HAP-1 (cell line): ENCODE data around the gene FNTB.
"Not testable (repeated sequence)": the region's sequence is repeated elsewhere in the genome, so short reads cannot be mapped to it uniquely, and the experiment has no call there.

ENCODE experiments used
- DNase-seq, 2 experiments: peaks; one replicate each; pipeline ENCODE4 v3.0.0-alpha.2; 2016 to 2020; ENCODE audit warnings: low spot score in 2 of 2
- H3K27me3 ChIP-seq: fragments of 250-450 bp; sonication (Bioruptor Pico); 2 replicates; pipeline ENCODE4 v1.5.1; 2020; ENCODE audit warnings: low read depth, mild to moderate bottlenecking, moderate library complexity
- H3K36me3 ChIP-seq: fragments of 250-450 bp; sonication (Bioruptor Pico); replicated peaks from 2 replicates; pipeline ENCODE4 v1.5.1; 2020; ENCODE audit warnings: mild to moderate bottlenecking
- H3K4me1 ChIP-seq: fragments of 250-450 bp; sonication (Bioruptor Pico); 2 replicates; pipeline ENCODE4 v1.5.1; 2020; ENCODE audit warnings: mild to moderate bottlenecking
- H3K4me3 ChIP-seq: fragments of 250-450 bp; sonication (Bioruptor Pico); 2 replicates; pipeline ENCODE4 v1.5.1; 2020; ENCODE audit warnings: mild to moderate bottlenecking, moderate library complexity
- H3K9me3 ChIP-seq: fragments of 250-450 bp; sonication (Bioruptor Pico); 2 replicates; pipeline ENCODE4 v1.5.1; 2020; ENCODE audit warnings: mild to moderate bottlenecking, moderate library complexity
- in situ Hi-C: fragments of 300-500 bp; cut with MboI; formaldehyde crosslinking; loops from 3 replicates; pipeline ENCODE4 v1.14.3; 2020; ENCODE audit warnings: low sequenced_read_pairs, inconsistent platforms, mixed read lengths

FNTB gene

GRCh38 chr14:65073605-65074201 is 87.0 kb downstream of the FNTB start:
- Histone ChIP-seq H3K4me3 (no peak overlapping the region), H3K4me1 (no peaks in the 10 kb centered on the region), H3K36me3 (peaks cover 31% of the 10 kb centered on the region), H3K27me3 (no peaks in the 10 kb centered on the region), H3K9me3 (no peaks in the 10 kb centered on the region)
- DNase-seq, result no peak
- in situ Hi-C loops, result no loop called here

DNA sequence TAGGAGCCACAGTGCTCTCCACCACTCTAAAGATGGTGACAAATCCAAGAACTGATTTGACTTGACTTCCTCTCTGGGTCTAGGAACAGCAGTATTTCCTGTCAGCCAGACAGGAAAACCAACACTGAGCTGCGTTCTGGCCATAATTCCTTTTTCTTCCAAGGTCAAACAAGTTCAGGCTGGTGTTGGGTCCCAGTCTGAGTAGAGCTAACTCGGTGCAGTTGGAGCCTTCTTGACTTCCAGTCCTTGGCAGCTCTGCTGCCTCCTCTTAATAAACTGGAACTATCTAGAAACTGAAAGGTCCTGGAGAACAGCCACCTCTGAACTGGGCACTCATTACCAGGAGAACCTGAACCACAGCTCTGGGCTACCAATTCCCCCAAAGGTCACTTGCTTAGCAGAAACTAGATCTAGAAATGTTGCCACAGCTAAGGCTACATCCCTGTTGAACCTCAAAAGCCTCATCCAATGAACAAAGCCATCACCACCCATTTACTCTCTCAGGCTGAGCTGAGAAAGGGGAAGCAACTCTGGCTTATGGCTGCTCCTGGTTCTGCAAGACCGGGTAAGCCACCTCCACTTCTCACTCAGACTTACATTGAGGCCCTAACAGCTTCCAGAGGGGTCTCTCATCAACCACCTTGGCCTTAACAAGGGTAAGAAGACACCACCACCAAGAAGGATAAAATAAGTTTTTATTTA is 87.9 kb downstream of the FNTB start:
- H3K36me3 ChIP-seq, result peaks cover 40% of the 10 kb centered on the region
- H3K4me3 ChIP-seq, result no peak overlapping the region
- in situ Hi-C loops, result no loop called here
- H3K4me1 ChIP-seq, result no peaks in the 10 kb centered on the region
- no peaks in the 10 kb centered on the region for H3K9me3 ChIP-seq
- H3K27me3 ChIP-seq, result no peaks in the 10 kb centered on the region
- no peak for DNase-seq

DNA sequence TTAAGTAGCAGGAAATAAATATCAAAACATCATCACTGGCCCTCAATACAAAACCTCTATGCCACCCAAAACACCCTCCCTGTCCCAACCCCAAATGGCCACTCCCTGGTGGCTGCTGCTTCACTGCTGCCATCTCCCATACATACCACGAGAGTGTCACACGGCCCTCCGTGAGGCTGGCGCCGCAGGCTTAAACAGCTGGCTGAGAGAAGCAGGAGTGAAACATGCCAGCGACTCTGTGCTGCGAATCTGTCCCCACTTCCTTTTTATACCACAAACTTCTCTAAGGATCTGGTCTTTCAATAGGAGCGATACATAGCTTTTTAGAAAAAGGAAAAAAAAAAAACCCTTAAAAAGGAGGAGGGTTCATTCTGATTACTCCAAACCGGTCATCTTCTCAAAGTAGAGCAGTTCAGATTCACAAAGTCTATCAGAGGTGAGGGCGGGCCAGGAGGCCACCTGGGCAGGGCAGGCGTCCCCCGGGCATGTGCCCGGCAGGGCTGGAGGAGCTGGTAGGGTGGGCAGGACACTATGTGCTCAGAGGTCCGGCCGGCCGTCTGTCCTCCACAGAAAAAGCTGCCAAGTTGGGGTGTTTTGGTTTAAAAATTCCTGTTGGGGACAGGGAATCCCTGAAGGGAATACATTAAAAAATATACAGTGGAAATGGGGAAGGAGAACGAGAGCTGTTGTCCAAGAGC is 89.1 kb downstream of the FNTB start:
- peaks cover 47% of the 10 kb centered on the region for H3K36me3 ChIP-seq

DNA sequence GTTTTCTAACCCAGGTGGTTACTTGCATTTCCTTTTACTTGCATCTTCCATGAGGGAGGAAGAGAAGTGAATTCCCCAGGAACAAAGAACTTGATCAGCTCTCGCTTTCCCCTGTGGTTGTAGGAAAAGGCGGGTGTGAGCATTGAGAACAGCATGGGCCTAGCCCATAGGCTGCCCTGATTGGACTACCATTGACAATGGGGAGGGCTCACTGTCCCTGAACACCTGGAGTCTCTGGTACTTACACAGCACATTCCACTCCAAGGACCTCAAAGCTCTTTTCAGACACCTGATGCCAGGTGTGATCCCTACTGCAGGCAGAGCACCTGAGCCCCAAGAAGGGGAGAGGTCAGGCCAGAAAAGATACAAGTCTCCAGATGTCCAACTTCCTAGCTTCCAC is 90.6 kb downstream of the FNTB start:
- Histone ChIP-seq H3K36me3 (peaks cover 52% of the 10 kb centered on the region), H3K4me3 (no peak overlapping the region), H3K4me1 (no peaks in the 10 kb centered on the region), H3K9me3 (no peaks in the 10 kb centered on the region), H3K27me3 (no peaks in the 10 kb centered on the region)
- no peak for DNase-seq
- in situ Hi-C loops, result no loop called here

More for the DNA sequence above, 89.1 kb downstream of the FNTB start:
- Histone ChIP-seq H3K9me3 (no peaks in the 10 kb centered on the region), H3K4me3 (no peak overlapping the region), H3K27me3 (no peaks in the 10 kb centered on the region), H3K4me1 (no peaks in the 10 kb centered on the region)
- in situ Hi-C loops, result no loop called here
- no peak for DNase-seq

- in situ Hi-C loops, result no loop called here
- Histone ChIP-seq H3K27me3 (no peaks in the 10 kb centered on the region), H3K4me3 (no peak overlapping the region), H3K9me3 (no peaks in the 10 kb centered on the region), H3K4me1 (peaks cover 7% of the 10 kb centered on the region), H3K36me3 (peaks cover 45% of the 10 kb centered on the region)
- DNase-seq, result no peak
Observed at GRCh38 chr14:65079201-65079600, 92.5 kb downstream of the FNTB start.

- peaks cover 47% of the 10 kb centered on the region for H3K36me3 ChIP-seq
- H3K9me3 ChIP-seq, result no peaks in the 10 kb centered on the region
- in situ Hi-C loops, result no loop called here
- H3K27me3 ChIP-seq, result no peaks in the 10 kb centered on the region
- H3K4me1 ChIP-seq, result peaks cover 12% of the 10 kb centered on the region
- H3K4me3 ChIP-seq, result no peak overlapping the region
- no peak for DNase-seq
Observed at GRCh38 chr14:65079768-65080167, 93.1 kb downstream of the FNTB start.

GRCh38 chr14:65080960-65081747 is 94.5 kb downstream of the FNTB start:
- Histone ChIP-seq H3K9me3 (peaks cover 3% of the 10 kb centered on the region), H3K4me1 (peaks cover 16% of the 10 kb centered on the region), H3K36me3 (peaks cover 54% of the 10 kb centered on the region), H3K27me3 (no peaks in the 10 kb centered on the region), H3K4me3 (no peak overlapping the region)
- in situ Hi-C loops, result no loop called here
- no peak for DNase-seq

GRCh38 chr14:65082930-65083329 is 96.2 kb downstream of the FNTB start:
- H3K4me3 ChIP-seq, result no peak overlapping the region
- H3K36me3 ChIP-seq, result peaks cover 56% of the 10 kb centered on the region
- no peak for DNase-seq
- H3K9me3 ChIP-seq, result peaks cover 7% of the 10 kb centered on the region
- in situ Hi-C loops, result no loop called here
- H3K4me1 ChIP-seq, result peaks cover 26% of the 10 kb centered on the region
- no peaks in the 10 kb centered on the region for H3K27me3 ChIP-seq

GRCh38 chr14:65084554-65085505 is 98.1 kb downstream of the FNTB start:
- Histone ChIP-seq H3K9me3 (peaks cover 7% of the 10 kb centered on the region), H3K4me1 (peaks cover 26% of the 10 kb centered on the region), H3K36me3 (peaks cover 57% of the 10 kb centered on the region), H3K27me3 (no peaks in the 10 kb centered on the region), H3K4me3 (no peak overlapping the region)
- no peak for DNase-seq
- in situ Hi-C loops, result no loop called here

DNA sequence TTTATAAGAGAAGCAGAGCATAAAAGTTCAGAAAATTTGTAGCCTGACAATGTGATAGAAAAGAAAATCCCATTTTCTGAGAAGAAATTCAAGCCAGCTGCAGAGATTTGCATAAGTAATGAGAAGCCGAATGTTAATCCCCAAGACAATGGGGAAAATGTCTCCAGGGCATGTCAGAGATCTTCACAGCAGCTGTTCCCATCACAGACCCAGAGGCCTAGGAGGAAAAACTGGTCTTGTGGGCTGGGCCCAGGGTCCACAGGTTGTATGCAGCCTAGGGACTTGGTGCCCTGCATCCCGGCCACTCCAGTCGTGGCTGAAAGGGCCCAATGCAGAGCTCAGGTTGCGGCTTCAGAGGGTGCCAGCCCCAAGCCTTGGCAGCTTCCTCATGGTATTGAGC is 100.0 kb downstream of the FNTB start:
- in situ Hi-C loops, H3K27me3 ChIP-seq, H3K4me3 ChIP-seq, H3K9me3 ChIP-seq: not testable (repeated sequence)
- H3K36me3 ChIP-seq, result peaks cover 60% of the 10 kb centered on the region
- peak; percentile 63 to 78 for DNase-seq
- peaks cover 26% of the 10 kb centered on the region for H3K4me1 ChIP-seq

GRCh38 chr14:65087835-65088234 is 101.1 kb downstream of the FNTB start:
- DNase-seq, H3K9me3 ChIP-seq, H3K4me3 ChIP-seq, H3K27me3 ChIP-seq, in situ Hi-C loops: not testable (repeated sequence)
- Histone ChIP-seq H3K4me1 (peaks cover 26% of the 10 kb centered on the region), H3K36me3 (peaks cover 64% of the 10 kb centered on the region)

DNA sequence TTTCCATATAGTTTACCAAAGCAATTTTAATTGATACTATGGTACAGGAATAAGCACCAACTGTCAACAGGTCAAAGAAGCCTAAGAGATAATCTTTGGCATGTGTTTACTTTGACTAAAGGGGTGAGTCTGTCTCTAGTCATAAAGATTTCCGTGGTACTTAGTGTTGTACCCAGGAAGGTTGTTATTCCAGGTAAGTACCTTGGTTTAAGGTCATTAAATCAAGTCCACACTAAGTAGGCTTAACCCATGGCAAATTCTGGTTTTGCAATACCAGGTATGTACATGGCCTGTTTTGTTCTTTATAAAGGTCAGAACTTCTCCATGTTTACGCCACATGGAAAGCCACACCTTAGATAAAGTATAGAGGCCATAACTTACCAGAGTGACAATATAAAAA is 105.7 kb downstream of the FNTB start:
- Histone ChIP-seq H3K27me3 (no peaks in the 10 kb centered on the region), H3K9me3 (no peaks in the 10 kb centered on the region), H3K4me1 (peaks cover 6% of the 10 kb centered on the region), H3K36me3 (peaks cover 56% of the 10 kb centered on the region), H3K4me3 (no peak overlapping the region)
- DNase-seq, result no peak
- in situ Hi-C loops, result no loop called here
